HepG2 (cell line): Measurements from ENCODE around the gene MRNIP. TPM values are rescaled to one million over a fixed set of nuclear protein-coding genes. Genes with fewer than 3 reads are reported as not detected.

ENCODE experiments used
- CREB3 ChIP-seq: sonication (generic); formaldehyde crosslinking; IDR thresholded peaks from 2 replicates; pipeline ENCODE4 v1.5.0; 2020; ENCODE audit warnings: missing genetic modification reagents
- PAXIP1 ChIP-seq: sonication (generic); formaldehyde crosslinking; conservative IDR thresholded peaks from 2 replicates; pipeline ENCODE4 v1.4.0; 2020; ENCODE audit warnings: mild to moderate bottlenecking, missing genetic modification reagents, moderate library complexity
- SATB2 ChIP-seq: sonication (generic); formaldehyde crosslinking; IDR thresholded peaks from 2 replicates; pipeline ENCODE4 v1.5.0; 2020; ENCODE audit warnings: missing genetic modification reagents
- TOE1 ChIP-seq: sonication (generic); formaldehyde crosslinking; IDR thresholded peaks from 2 replicates; pipeline ENCODE4 v1.4.0; 2020; ENCODE audit warnings: mild to moderate bottlenecking, missing genetic modification reagents
- XRCC5 ChIP-seq: fragments of 200-400 bp; formaldehyde crosslinking; optimal IDR thresholded peaks from 2 replicates; pipeline ENCODE3; 2017; ENCODE audit warnings: mild to moderate bottlenecking, low read length
- ZBED4 ChIP-seq: sonication (generic); formaldehyde crosslinking; IDR thresholded peaks from 2 replicates; pipeline ENCODE4 v1.4.0; 2020; ENCODE audit warnings: missing genetic modification reagents, borderline replicate concordance
- ZBTB25 ChIP-seq: IDR thresholded peaks from 2 replicates; pipeline ENCODE4 v1.6.1; 2018; ENCODE audit warnings: missing genetic modification reagents
- ZNF329 ChIP-seq: sonication (generic); formaldehyde crosslinking; IDR thresholded peaks from 2 replicates; pipeline ENCODE4 v1.9.0; 2021; ENCODE audit warnings: low read depth, mild to moderate bottlenecking, missing genetic modification reagents
- ZNF75D ChIP-seq: sonication (generic); formaldehyde crosslinking; IDR thresholded peaks from 2 replicates; pipeline ENCODE4 v1.8.1; 2023; ENCODE audit warnings: missing genetic modification reagents, mild to moderate bottlenecking, borderline replicate concordance
- polyA plus RNA-seq, 8 experiments: library from polyadenylated mRNA; depleted of rRNA in 3 of 8; stranded (reverse) in 7 of 8; unstranded in 1 of 8; fragments of >200 nt; fragmentation: Illumina TruSeq in 4 of 8; extraction: Trizol in 4 of 8; gene quantifications; 2 replicates each; pipeline versions ENCODE4 v1.2.1 to v1.2.3, GENCODE V29; 2011 to 2016; ENCODE audit warnings: low read depth in 4 of 8, missing spikeins in 1 of 8, mixed read lengths in 1 of 8; ENCODE audit not compliant: insufficient read depth in 1 of 8
- total RNA-seq, 5 experiments: library from RNA; depleted of rRNA; stranded (reverse); fragments of >200 nt; fragmentation: Illumina TruSeq; extraction: Trizol; gene quantifications; 2 replicates each; pipeline ENCODE4 v1.2.3, GENCODE V29; 2016; ENCODE audit warnings: low read depth in 1 of 5

The MRNIP gene
- total and polyA plus RNA-seq, 2 of the 13 experiments (the other 11 are each of a cell fraction or from before 2014, with no cell fraction given), result 15.5 to 34.1 TPM

- TF ChIP-seq PAXIP1 (CRISPR knock-in tag) (no peak), SATB2 (CRISPR knock-in tag) (no peak), ZBTB25 (CRISPR knock-in tag) (no peak), ZNF329 (CRISPR knock-in tag) (no peak), TOE1 (CRISPR knock-in tag) (no peak), CREB3 (CRISPR knock-in tag) (no peak), XRCC5 (no peak), ZNF75D (CRISPR knock-in tag) (no peak), ZBED4 (CRISPR knock-in tag) (no peak)
Measured at GRCh38 chr5:179901462-179901861, 42.8 kb upstream of the MRNIP start (continued).
